Measurements from ENCODE around the gene HOXB1.
"Not testable (repeated sequence)": the region's sequence is repeated elsewhere in the genome, so short reads cannot be mapped to it uniquely, and the experiment has no call there.

Gene HOXB1

GRCh38 chr17:48499735-48500434, 30.9 kb downstream of the HOXB1 start:
- in situ Hi-C loops (cut with MboI; ENCODE audit: low sequenced_read_pairs): no loop called here

GRCh38 chr17:48499248-48499647, 31.6 kb downstream of the HOXB1 start:
- in situ Hi-C loops (cut with MboI; ENCODE audit: low sequenced_read_pairs): no loop called here

- in situ Hi-C loops (cut with MboI; ENCODE audit: low sequenced_read_pairs): no loop called here
Observed at GRCh38 chr17:48498164-48498850, 32.5 kb downstream of the HOXB1 start.

- in situ Hi-C loops (cut with MboI; ENCODE audit: low sequenced_read_pairs): no loop called here
Observed at GRCh38 chr17:48497103-48497502, 33.7 kb downstream of the HOXB1 start.

- in situ Hi-C loops (cut with MboI; ENCODE audit: low sequenced_read_pairs): no loop called here
Observed at GRCh38 chr17:48494335-48494734, 36.5 kb downstream of the HOXB1 start.

- in situ Hi-C loops (cut with MboI; ENCODE audit: low sequenced_read_pairs): no loop called here
Observed at GRCh38 chr17:48492401-48493298, 38.2 kb downstream of the HOXB1 start.

GRCh38 chr17:48491527-48492273, 39.1 kb downstream of the HOXB1 start:
- in situ Hi-C loops (cut with MboI; ENCODE audit: low sequenced_read_pairs): no loop called here

GRCh38 chr17:48490451-48490892, 40.3 kb downstream of the HOXB1 start:
- in situ Hi-C loops (cut with MboI; ENCODE audit: low sequenced_read_pairs): no loop called here

GRCh38 chr17:48489781-48490180, 41.0 kb downstream of the HOXB1 start:
- in situ Hi-C loops (cut with MboI; ENCODE audit: low sequenced_read_pairs): no loop called here

GRCh38 chr17:48488548-48489106, 42.2 kb downstream of the HOXB1 start:
- in situ Hi-C loops (cut with MboI; ENCODE audit: low sequenced_read_pairs): no loop called here

- in situ Hi-C loops (cut with MboI; ENCODE audit: low sequenced_read_pairs): no loop called here
Observed at GRCh38 chr17:48487221-48487620, 43.6 kb downstream of the HOXB1 start.

GRCh38 chr17:48486557-48486956, 44.3 kb downstream of the HOXB1 start:
- in situ Hi-C loops (cut with MboI; ENCODE audit: low sequenced_read_pairs): no loop called here

- in situ Hi-C loops (cut with MboI; ENCODE audit: low sequenced_read_pairs): no loop called here
Observed at GRCh38 chr17:48484850-48485249, 46.0 kb downstream of the HOXB1 start.

- in situ Hi-C loops (cut with MboI; ENCODE audit: low sequenced_read_pairs): no loop called here
Observed at GRCh38 chr17:48484256-48484655, 46.6 kb downstream of the HOXB1 start.

GRCh38 chr17:48483471-48484131, 47.2 kb downstream of the HOXB1 start:
- in situ Hi-C loops (cut with MboI; ENCODE audit: low sequenced_read_pairs): no loop called here

GRCh38 chr17:48483004-48483403, 47.8 kb downstream of the HOXB1 start:
- in situ Hi-C loops (cut with MboI; ENCODE audit: low sequenced_read_pairs): no loop called here

- in situ Hi-C loops (cut with MboI; ENCODE audit: low sequenced_read_pairs): not testable (repeated sequence)
Observed at GRCh38 chr17:48482301-48482700, 48.5 kb downstream of the HOXB1 start.

GRCh38 chr17:48479014-48479402, 51.8 kb downstream of the HOXB1 start:
- in situ Hi-C loops (cut with MboI; ENCODE audit: low sequenced_read_pairs): no loop called here
